ENCODE measurements around the gene ZNF677. TPM values are rescaled to one million over a fixed set of nuclear protein-coding genes. Genes with fewer than 3 reads are reported as not detected.
"Not testable (repeated sequence)": the region's sequence is repeated elsewhere in the genome, so short reads cannot be mapped to it uniquely, and the experiment has no call there.

Gene ZNF677
- total RNA-seq, 1 donor from 2014 or later: 32.2 TPM

DNA sequence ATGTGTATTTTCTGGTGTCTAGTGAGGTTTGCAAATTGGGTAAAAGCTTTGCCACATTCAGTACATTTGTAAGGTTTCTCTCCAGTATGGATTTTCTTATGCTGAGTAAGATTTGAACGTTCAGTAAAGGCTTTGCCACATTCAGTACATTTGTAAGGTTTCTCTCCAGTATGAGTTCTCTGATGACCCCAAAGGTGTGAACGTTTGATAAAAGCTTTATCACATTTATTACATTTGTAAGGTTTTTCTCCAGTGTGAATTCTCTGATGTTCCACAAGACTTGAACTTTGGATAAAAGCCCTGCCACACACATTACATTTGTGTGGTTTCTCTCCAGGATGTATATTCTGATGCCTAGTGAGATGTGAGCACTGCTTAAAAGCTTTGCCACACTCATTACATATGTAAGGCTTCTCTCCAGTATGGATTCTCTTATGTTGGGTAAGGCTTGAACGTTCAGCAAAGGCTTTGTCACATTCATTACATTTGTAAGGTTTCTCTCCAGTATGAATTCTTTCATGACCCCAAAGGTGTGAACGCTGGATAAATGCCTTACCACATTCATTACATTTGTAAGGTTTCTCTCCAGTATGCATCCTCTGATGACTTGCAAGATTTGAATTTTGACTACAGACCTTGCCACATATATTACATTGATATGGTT, 17.4 kb downstream of the ZNF677 start:
- TF ChIP-seq, protein P1, sequence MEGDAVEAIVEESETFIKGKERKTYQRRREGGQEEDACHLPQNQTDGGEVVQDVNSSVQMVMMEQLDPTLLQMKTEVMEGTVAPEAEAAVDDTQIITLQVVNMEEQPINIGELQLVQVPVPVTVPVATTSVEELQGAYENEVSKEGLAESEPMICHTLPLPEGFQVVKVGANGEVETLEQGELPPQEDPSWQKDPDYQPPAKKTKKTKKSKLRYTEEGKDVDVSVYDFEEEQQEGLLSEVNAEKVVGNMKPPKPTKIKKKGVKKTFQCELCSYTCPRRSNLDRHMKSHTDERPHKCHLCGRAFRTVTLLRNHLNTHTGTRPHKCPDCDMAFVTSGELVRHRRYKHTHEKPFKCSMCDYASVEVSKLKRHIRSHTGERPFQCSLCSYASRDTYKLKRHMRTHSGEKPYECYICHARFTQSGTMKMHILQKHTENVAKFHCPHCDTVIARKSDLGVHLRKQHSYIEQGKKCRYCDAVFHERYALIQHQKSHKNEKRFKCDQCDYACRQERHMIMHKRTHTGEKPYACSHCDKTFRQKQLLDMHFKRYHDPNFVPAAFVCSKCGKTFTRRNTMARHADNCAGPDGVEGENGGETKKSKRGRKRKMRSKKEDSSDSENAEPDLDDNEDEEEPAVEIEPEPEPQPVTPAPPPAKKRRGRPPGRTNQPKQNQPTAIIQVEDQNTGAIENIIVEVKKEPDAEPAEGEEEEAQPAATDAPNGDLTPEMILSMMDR (IDR thresholded peaks at IDR 0.05; ENCODE audit: unreplicated experiment): no peak
- Mint-ChIP-seq H3K4me3 (ENCODE audit: unreplicated experiment) (peak overlapping the region; percentile 74), H3K27me3 (ENCODE audit: unreplicated experiment) (no peaks in the 10 kb centered on the region), H3K9me3 (ENCODE audit: unreplicated experiment) (peaks cover 39% of the 10 kb centered on the region), H3K36me3 (ENCODE audit: low read depth, unreplicated experiment) (peaks cover 60% of the 10 kb centered on the region), H3K27ac (ENCODE audit: unreplicated experiment) (no peak overlapping the region), H3K4me1 (ENCODE audit: unreplicated experiment) (no peaks in the 10 kb centered on the region)
- no peak for DNase-seq (ENCODE audit: low spot score)

DNA sequence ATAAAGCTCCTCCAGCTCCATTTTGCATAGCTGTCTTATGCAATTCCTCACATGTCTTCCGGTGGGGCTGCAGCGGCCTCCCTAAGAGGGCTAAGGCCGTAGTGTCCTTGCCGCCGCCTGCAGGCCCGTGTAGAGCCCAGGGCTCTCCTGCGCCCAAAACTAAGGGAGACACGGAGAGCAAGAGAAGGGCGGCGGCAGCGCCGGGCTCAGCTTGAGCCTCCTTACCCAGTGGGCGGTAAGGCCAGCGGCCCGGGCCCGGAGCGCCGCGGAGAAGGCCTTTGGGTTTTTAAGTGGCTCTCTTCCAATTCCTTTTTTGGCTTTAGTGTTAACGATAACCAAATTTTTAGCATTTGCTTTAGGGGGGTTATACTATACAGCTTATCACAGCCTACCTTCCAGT, 30.1 kb downstream of the ZNF677 start:
- no peaks in the 10 kb centered on the region for H3K4me1 Mint-ChIP-seq (ENCODE audit: unreplicated experiment)
- no peak overlapping the region for H3K27ac Mint-ChIP-seq (ENCODE audit: unreplicated experiment)
- DNase-seq (ENCODE audit: low spot score): no peak
- peaks cover 32% of the 10 kb centered on the region for H3K36me3 Mint-ChIP-seq (ENCODE audit: low read depth, unreplicated experiment)
- H3K27me3 Mint-ChIP-seq (ENCODE audit: unreplicated experiment): peaks cover 7% of the 10 kb centered on the region
- H3K4me3 Mint-ChIP-seq (ENCODE audit: unreplicated experiment): no peak overlapping the region
- H3K9me3 Mint-ChIP-seq (ENCODE audit: unreplicated experiment): peaks cover 37% of the 10 kb centered on the region
- TF ChIP-seq, protein P1 (IDR thresholded peaks at IDR 0.05; ENCODE audit: unreplicated experiment): no peak

DNA sequence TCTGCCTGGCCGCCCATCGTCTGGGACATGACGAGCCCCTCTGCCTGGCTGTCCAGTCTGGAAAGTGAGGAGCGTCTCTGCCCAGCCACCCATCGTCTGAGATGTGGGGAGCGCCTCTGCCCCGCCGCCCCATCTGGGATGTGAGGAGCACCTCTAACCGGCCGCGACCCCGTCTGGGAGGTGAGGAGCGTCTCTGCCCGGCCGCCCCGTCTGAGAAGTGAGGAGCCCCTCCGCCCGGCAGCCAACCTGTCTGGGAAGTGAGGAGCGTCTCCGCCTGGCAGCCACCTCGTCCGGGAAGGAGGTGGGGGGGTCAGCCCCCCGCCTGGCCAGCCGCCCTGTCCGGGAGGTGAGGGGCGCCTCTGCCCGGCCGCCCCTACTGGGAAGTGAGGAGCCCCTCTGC, 32.0 kb downstream of the ZNF677 start:
- Mint-ChIP-seq H3K36me3 (ENCODE audit: low read depth, unreplicated experiment) (peaks cover 32% of the 10 kb centered on the region), H3K9me3 (ENCODE audit: unreplicated experiment) (peaks cover 27% of the 10 kb centered on the region)
- H3K27ac Mint-ChIP-seq (ENCODE audit: unreplicated experiment); H3K27me3 Mint-ChIP-seq (ENCODE audit: unreplicated experiment); DNase-seq (ENCODE audit: low spot score); H3K4me3 Mint-ChIP-seq (ENCODE audit: unreplicated experiment); H3K4me1 Mint-ChIP-seq (ENCODE audit: unreplicated experiment): not testable (repeated sequence)

DNA sequence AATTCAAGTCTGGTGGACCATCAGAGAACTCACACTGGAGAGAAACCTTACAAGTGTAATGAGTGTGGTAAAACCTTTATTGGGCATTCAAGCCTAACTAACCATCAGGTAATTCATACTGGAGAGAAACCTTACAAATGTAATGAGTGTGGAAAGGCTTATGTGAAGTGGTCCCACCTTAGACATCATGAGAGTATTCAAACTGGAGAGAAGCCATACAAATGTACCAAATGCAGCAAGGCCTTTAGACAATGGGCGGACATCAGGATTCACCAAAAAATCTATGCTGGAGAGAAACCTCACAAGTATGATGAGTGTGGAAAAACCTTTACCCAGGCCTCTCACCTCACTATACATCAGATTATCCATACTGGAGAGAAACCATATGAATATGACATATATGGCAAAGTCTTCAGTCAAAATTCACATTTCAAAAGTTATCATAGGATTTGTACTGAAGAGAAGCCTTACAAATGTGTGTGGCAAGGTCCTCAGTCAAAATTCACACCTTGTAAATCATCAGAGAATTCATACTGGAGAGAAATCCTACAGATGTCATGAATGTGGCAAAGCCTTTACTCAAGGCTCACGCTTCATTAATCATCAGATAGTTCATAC, 41.9 kb downstream of the ZNF677 start:
- H3K27me3 Mint-ChIP-seq (ENCODE audit: unreplicated experiment): peaks cover 5% of the 10 kb centered on the region
- TF ChIP-seq, protein P1 (IDR thresholded peaks at IDR 0.05; ENCODE audit: unreplicated experiment): no peak
- DNase-seq (ENCODE audit: low spot score): no peak
- peaks cover 50% of the 10 kb centered on the region for H3K9me3 Mint-ChIP-seq (ENCODE audit: unreplicated experiment)
- H3K4me1 Mint-ChIP-seq (ENCODE audit: unreplicated experiment): no peaks in the 10 kb centered on the region
- H3K4me3 Mint-ChIP-seq (ENCODE audit: unreplicated experiment): no peak overlapping the region
- no peak overlapping the region for H3K27ac Mint-ChIP-seq (ENCODE audit: unreplicated experiment)
- H3K36me3 Mint-ChIP-seq (ENCODE audit: low read depth, unreplicated experiment): peaks cover 49% of the 10 kb centered on the region

DNA sequence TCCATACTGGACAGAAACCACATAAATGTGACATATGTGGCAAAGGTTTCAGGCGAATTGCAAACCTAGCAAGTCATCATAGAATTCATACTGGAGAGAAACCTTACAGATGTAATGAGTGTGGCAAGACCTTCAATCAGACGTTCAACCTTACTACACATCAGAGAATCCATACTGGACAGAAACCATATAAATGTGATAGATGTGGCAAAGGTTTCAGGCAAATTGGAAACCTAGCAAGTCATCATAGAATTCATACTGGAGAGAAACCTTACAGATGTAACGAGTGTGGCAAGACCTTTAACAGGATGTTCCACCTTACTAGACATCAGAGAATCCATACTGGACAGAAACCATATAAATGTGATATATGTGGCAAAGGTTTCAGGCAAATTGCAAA, 43.1 kb downstream of the ZNF677 start:
- Mint-ChIP-seq H3K36me3 (ENCODE audit: low read depth, unreplicated experiment) (peaks cover 60% of the 10 kb centered on the region), H3K9me3 (ENCODE audit: unreplicated experiment) (peaks cover 56% of the 10 kb centered on the region), H3K4me3 (ENCODE audit: unreplicated experiment) (peak overlapping the region; percentile 18)
- not testable (repeated sequence) for H3K27ac Mint-ChIP-seq (ENCODE audit: unreplicated experiment); DNase-seq (ENCODE audit: low spot score); H3K4me1 Mint-ChIP-seq (ENCODE audit: unreplicated experiment); H3K27me3 Mint-ChIP-seq (ENCODE audit: unreplicated experiment)

DNA sequence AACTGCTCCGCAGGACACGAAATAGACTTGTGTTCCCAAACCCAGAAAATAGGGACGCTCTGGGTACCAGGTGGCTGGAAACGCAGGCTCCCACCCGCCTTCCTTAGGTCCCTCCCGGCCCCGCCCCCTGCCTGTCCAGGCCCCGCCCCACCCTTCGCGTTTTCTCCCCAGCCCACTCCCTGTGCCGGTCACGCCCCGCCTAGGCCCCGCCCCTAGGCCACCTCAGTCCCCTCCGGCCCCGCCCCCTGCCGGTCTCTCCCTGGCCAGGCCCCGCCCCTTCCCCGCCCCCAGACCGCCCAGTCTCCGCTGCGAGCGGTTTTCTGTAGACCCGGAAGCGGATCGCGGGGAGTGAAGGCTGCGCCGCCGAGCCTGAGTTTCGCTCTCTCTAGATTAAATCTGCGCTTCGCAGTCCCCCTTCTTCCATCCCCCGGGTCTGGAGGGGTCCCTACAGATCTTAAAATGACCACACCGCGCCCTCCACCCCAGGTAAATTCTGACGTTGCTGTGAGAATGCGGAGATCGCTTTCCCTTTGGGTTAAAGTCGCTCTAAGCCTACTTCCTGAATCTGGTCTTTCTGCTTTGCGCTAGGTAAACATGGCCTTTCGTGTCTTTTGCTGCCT, 57.8 kb downstream of the ZNF677 start:
- Mint-ChIP-seq H3K27ac (ENCODE audit: unreplicated experiment) (peak overlapping the region; percentile 89), H3K9me3 (ENCODE audit: unreplicated experiment) (peaks cover 17% of the 10 kb centered on the region), H3K36me3 (ENCODE audit: low read depth, unreplicated experiment) (peaks cover 35% of the 10 kb centered on the region), H3K27me3 (ENCODE audit: unreplicated experiment) (peaks cover 14% of the 10 kb centered on the region), H3K4me1 (ENCODE audit: unreplicated experiment) (peaks cover 6% of the 10 kb centered on the region), H3K4me3 (ENCODE audit: unreplicated experiment) (peak overlapping the region; percentile 93)
- peak; percentile 91 for DNase-seq (ENCODE audit: low spot score)
- TF ChIP-seq, protein P1 (IDR thresholded peaks at IDR 0.05; ENCODE audit: unreplicated experiment): no peak
